ENCODE data around the gene PIAS4. TPM values are rescaled to one million over a fixed set of nuclear protein-coding genes. Genes with fewer than 3 reads are reported as not detected.

Gene PIAS4
- total RNA-seq, 1 donor from 2014 or later = 36.4 TPM

GRCh38 chr19:4080473-4080872 lies 72.9 kb downstream of the PIAS4 start:
- Mint-ChIP-seq H3K27me3 (no peaks in the 10 kb centered on the region), H3K27ac (no peak overlapping the region), H3K4me1 (peaks cover 35% of the 10 kb centered on the region), H3K4me3 (no peak overlapping the region), H3K9me3 (no peaks in the 10 kb centered on the region), H3K36me3 (ENCODE audit: low read depth) (no peaks in the 10 kb centered on the region)
- no peak for TF ChIP-seq CTCF (IDR thresholded peaks at IDR 0.05)
- CTCF ChIA-PET = interaction anchor here (1.0 kb wide), 1 partner anchor 59 kb away, joined by 3 read pairs; no protein-coding TSS in a partner anchor
- intact Hi-C loops (cut with micrococcal nuclease) = no loop called here
- ATAC-seq (ENCODE audit: low read depth) = no peak
- POLR2A ChIA-PET = interaction anchor here (0.6 to 1.1 kb wide), 3 partner anchors 15 to 1253 kb away, joined by 3 to 11 read pairs (median 3); no protein-coding TSS in a partner anchor
- no peak for DNase-seq

- Mint-ChIP-seq H3K4me3 (no peak overlapping the region), H3K27ac (no peak overlapping the region), H3K36me3 (ENCODE audit: low read depth) (no peaks in the 10 kb centered on the region), H3K4me1 (peaks cover 35% of the 10 kb centered on the region), H3K27me3 (no peaks in the 10 kb centered on the region), H3K9me3 (no peaks in the 10 kb centered on the region)
- no peak for TF ChIP-seq CTCF (IDR thresholded peaks at IDR 0.05)
- CTCF ChIA-PET = interaction anchor here (1.2 kb wide), 1 partner anchor 58 kb away, joined by 3 read pairs; no protein-coding TSS in a partner anchor
- no peak for ATAC-seq (ENCODE audit: low read depth)
- intact Hi-C loops (cut with micrococcal nuclease) = no loop called here
- POLR2A ChIA-PET = interaction anchor here (0.6 to 1.1 kb wide), 5 partner anchors 11 to 58 kb away, joined by 3 to 11 read pairs (median 4); no protein-coding TSS in a partner anchor
- DNase-seq = no peak
Measured at GRCh38 chr19:4081441-4082129, 74.0 kb downstream of the PIAS4 start.

GRCh38 chr19:4082172-4082571 lies 74.6 kb downstream of the PIAS4 start:
- H3K4me1 Mint-ChIP-seq = peaks cover 30% of the 10 kb centered on the region
- no peak for ATAC-seq (ENCODE audit: low read depth)
- intact Hi-C loops (cut with micrococcal nuclease) = no loop called here
- no peak overlapping the region for H3K4me3 Mint-ChIP-seq
- no peaks in the 10 kb centered on the region for H3K36me3 Mint-ChIP-seq (ENCODE audit: low read depth)
- DNase-seq = no peak
- TF ChIP-seq CTCF (IDR thresholded peaks at IDR 0.05) = no peak
- H3K27ac Mint-ChIP-seq = no peak overlapping the region
- CTCF ChIA-PET = interaction anchor here (1.2 kb wide), 1 partner anchor 58 kb away, joined by 3 read pairs; no protein-coding TSS in a partner anchor
- POLR2A ChIA-PET = interaction anchor here (0.6 to 1.0 kb wide), 3 partner anchors 21 to 1750 kb away, joined by 3 read pairs; no protein-coding TSS in a partner anchor
- H3K27me3 Mint-ChIP-seq = no peaks in the 10 kb centered on the region
- no peaks in the 10 kb centered on the region for H3K9me3 Mint-ChIP-seq

- Mint-ChIP-seq H3K4me1 (peaks cover 19% of the 10 kb centered on the region), H3K36me3 (ENCODE audit: low read depth) (no peaks in the 10 kb centered on the region), H3K27me3 (no peaks in the 10 kb centered on the region), H3K4me3 (peak overlapping the region; percentile 70), H3K9me3 (no peaks in the 10 kb centered on the region), H3K27ac (peak overlapping the region; percentile 90)
- ChIA-PET CTCF (interaction anchor here (0.6 kb wide), 1 partner anchor 56 kb away, joined by 3 read pairs; no protein-coding TSS in a partner anchor), POLR2A (interaction anchor here (1.2 to 1.6 kb wide), 2 partner anchors 16 to 25 kb away, joined by 6 to 8 read pairs; no protein-coding TSS in a partner anchor)
- peak; percentile 53 for ATAC-seq (ENCODE audit: low read depth)
- TF ChIP-seq CTCF (IDR thresholded peaks at IDR 0.05) = no peak
- intact Hi-C loops (cut with micrococcal nuclease) = loop anchor here (2.0 kb wide), 1 partner anchor 17 kb away; the partner anchor contains the start of gene ZBTB7A
- peak; percentile 27 for DNase-seq
Measured at GRCh38 chr19:4083677-4084546, 76.4 kb downstream of the PIAS4 start.

Data from activated B cell treated with CpG ODN at 0.5 μM for 24 hours (primary cell).